OCI-LY1 (cell line): ENCODE data around the gene MAP7D1.

Experiments
- H2AFZ ChIP-seq: fragments of 200-600 bp; sonication (generic), shearing (Covaris generic); 2 replicates; pipeline ENCODE4 v1.6.0; 2014; ENCODE audit warnings: antibody characterized with exemption, mild to moderate bottlenecking, low read length
- H3F3A ChIP-seq: fragments of 200-600 bp; sonication (generic), shearing (Covaris generic); 2 replicates; pipeline ENCODE4 v1.6.0; 2014; ENCODE audit warnings: mild to moderate bottlenecking, antibody characterized with exemption, low read length, moderate library complexity; ENCODE audit not compliant: insufficient read depth
- H3K27ac ChIP-seq: fragments of 200-600 bp; sonication (generic); 2 replicates; pipeline ENCODE4 v1.5.1; 2014; ENCODE audit warnings: low read length, mixed run types, mild to moderate bottlenecking, low read depth; ENCODE audit not compliant: poor library complexity, severe bottlenecking
- H3K27me3 ChIP-seq: fragments of 200-600 bp; sonication (generic); 2 replicates; pipeline ENCODE4 v1.6.0; 2014; ENCODE audit warnings: antibody characterized with exemption, mild to moderate bottlenecking, low read length, moderate library complexity; ENCODE audit not compliant: insufficient read depth
- H3K36me3 ChIP-seq: fragments of 200-600 bp; sonication (generic); 2 replicates; pipeline ENCODE4 v1.6.1; 2014; ENCODE audit warnings: mild to moderate bottlenecking, antibody characterized with exemption, low read length, moderate library complexity, mixed read lengths; ENCODE audit not compliant: insufficient read depth
- H3K4me1 ChIP-seq: fragments of 200-600 bp; sonication (generic); 2 replicates; pipeline ENCODE4 v1.5.1; 2014; ENCODE audit warnings: mild to moderate bottlenecking, low read length, moderate library complexity; ENCODE audit not compliant: insufficient read depth, severe bottlenecking
- H3K4me2 ChIP-seq: fragments of 200-600 bp; sonication (generic), shearing (Covaris generic); 2 replicates; pipeline ENCODE4 v1.6.1; 2014; ENCODE audit warnings: low read length
- H3K4me3 ChIP-seq: fragments of 200-600 bp; sonication (generic); 2 replicates; pipeline ENCODE4 v1.5.1; 2014; ENCODE audit warnings: low read length, low read depth, mild to moderate bottlenecking, mixed read lengths; ENCODE audit not compliant: poor library complexity, severe bottlenecking
- H3K79me2 ChIP-seq: fragments of 200-600 bp; shearing (Covaris generic); 2 replicates; pipeline ENCODE4 v1.6.1; 2016; ENCODE audit warnings: mixed run types, low read length, mixed read lengths; ENCODE audit not compliant: insufficient read depth
- H3K9ac ChIP-seq: fragments of 200-600 bp; sonication (generic), shearing (Covaris generic); 2 replicates; pipeline ENCODE4 v1.6.1; 2014; ENCODE audit warnings: mild to moderate bottlenecking, low read length, mixed read lengths
- H3K9me2 ChIP-seq: fragments of 200-600 bp; sonication (generic), shearing (Covaris generic); 2 replicates; pipeline ENCODE4 v1.6.1; 2014; ENCODE audit warnings: low read depth, mild to moderate bottlenecking, low read length, mixed read lengths
- H3K9me3 ChIP-seq: fragments of 200-600 bp; shearing (Covaris generic); 2 replicates; pipeline ENCODE4 v1.6.1; 2014; ENCODE audit warnings: low read length, mixed read lengths
- H4K20me1 ChIP-seq: fragments of 200-600 bp; sonication (generic), shearing (Covaris generic); 2 replicates; pipeline ENCODE4 v1.6.0; 2016; ENCODE audit warnings: mild to moderate bottlenecking, low read length; ENCODE audit not compliant: insufficient read depth
- CTCF ChIP-seq: fragments of 200-600 bp; sonication (generic), shearing (Covaris generic); IDR thresholded peaks from 2 replicates; pipeline ENCODE4 v1.5.1; 2017; ENCODE audit warnings: mild to moderate bottlenecking, antibody characterized with exemption, low read length, moderate library complexity, mixed read lengths
- EZH2 ChIP-seq: fragments of 200-600 bp; sonication (generic), shearing (Covaris generic); IDR thresholded peaks from 2 replicates; pipeline ENCODE4 v1.8.0; 2017; ENCODE audit warnings: borderline replicate concordance, mixed run types, mild to moderate bottlenecking, antibody characterized with exemption, low read length, moderate library complexity, mixed read lengths

Gene MAP7D1

GRCh38 chr1:36168514-36168913, 12.6 kb downstream of the MAP7D1 start:
- no peak overlapping the region for H3K27ac ChIP-seq
- H2AFZ ChIP-seq, result no peak overlapping the region
- H3K4me3 ChIP-seq, result no peak overlapping the region
- no peaks in the 10 kb centered on the region for H3K9me2 ChIP-seq
- H3K36me3 ChIP-seq, result peaks cover 42% of the 10 kb centered on the region
- no peaks in the 10 kb centered on the region for H3F3A ChIP-seq
- H3K9ac ChIP-seq, result no peak overlapping the region
- TF ChIP-seq EZH2 (no peak), CTCF (no peak)
- H3K27me3 ChIP-seq, result no peaks in the 10 kb centered on the region
- H3K79me2 ChIP-seq, result peaks cover 5% of the 10 kb centered on the region
- no peaks in the 10 kb centered on the region for H4K20me1 ChIP-seq
- H3K4me1 ChIP-seq, result peaks cover 39% of the 10 kb centered on the region
- H3K4me2 ChIP-seq, result no peak overlapping the region
- H3K9me3 ChIP-seq, result no peaks in the 10 kb centered on the region

DNA sequence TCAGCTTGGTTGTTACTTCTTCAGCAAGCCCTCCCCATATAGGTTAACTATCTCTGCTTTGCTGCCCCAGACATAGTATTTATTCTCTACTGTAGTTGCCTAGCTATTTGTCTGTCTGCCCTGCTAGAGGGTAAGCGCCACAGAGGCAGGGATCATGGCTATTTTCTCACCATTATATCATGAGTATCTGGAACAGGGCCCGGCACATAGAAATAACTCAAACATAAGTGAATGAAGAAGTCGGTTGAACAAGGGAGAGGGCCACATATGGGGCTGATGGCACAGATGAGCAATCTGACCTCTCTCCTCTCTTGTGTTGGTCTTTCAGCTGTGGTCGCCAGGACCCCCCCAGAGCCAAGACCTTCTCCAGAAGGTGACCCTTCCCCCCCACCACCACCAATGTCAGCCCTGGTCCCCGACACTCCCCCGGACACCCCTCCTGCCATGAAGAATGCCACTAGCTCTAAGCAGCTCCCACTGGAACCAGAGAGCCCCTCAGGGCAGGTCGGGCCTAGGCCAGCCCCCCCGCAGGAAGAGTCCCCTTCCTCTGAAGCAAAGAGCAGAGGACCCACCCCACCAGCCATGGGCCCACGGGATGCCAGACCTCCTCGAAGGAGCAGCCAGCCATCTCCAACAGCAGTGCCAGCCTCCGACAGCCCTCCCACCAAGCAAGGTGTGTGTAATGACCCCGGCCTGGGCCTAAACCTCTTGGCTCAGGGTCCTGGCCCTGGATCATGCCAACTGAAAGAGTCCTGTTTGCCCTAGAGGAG, 14.9 kb downstream of the MAP7D1 start:
- no peaks in the 10 kb centered on the region for H3K9me2 ChIP-seq
- TF ChIP-seq CTCF, result no peak
- TF ChIP-seq EZH2, result no peak
- H3F3A ChIP-seq, result no peaks in the 10 kb centered on the region
- H3K79me2 ChIP-seq, result no peaks in the 10 kb centered on the region
- H3K4me3 ChIP-seq, result no peak overlapping the region
- peaks cover 43% of the 10 kb centered on the region for H3K4me1 ChIP-seq
- H2AFZ ChIP-seq, result no peak overlapping the region
- no peak overlapping the region for H3K27ac ChIP-seq
- H3K9me3 ChIP-seq, result no peaks in the 10 kb centered on the region
- no peaks in the 10 kb centered on the region for H3K27me3 ChIP-seq
- H4K20me1 ChIP-seq, result no peaks in the 10 kb centered on the region
- no peak overlapping the region for H3K9ac ChIP-seq
- H3K4me2 ChIP-seq, result no peak overlapping the region
- H3K36me3 ChIP-seq, result peaks cover 57% of the 10 kb centered on the region

- no peaks in the 10 kb centered on the region for H3K27me3 ChIP-seq
- H3F3A ChIP-seq, result no peaks in the 10 kb centered on the region
- no peak overlapping the region for H3K4me2 ChIP-seq
- no peaks in the 10 kb centered on the region for H3K9me2 ChIP-seq
- H3K36me3 ChIP-seq, result peaks cover 67% of the 10 kb centered on the region
- H3K4me3 ChIP-seq, result no peak overlapping the region
- H4K20me1 ChIP-seq, result no peaks in the 10 kb centered on the region
- no peak for TF ChIP-seq CTCF
- no peak for TF ChIP-seq EZH2
- no peak overlapping the region for H3K27ac ChIP-seq
- H3K4me1 ChIP-seq, result peaks cover 31% of the 10 kb centered on the region
- H3K79me2 ChIP-seq, result no peaks in the 10 kb centered on the region
- H3K9ac ChIP-seq, result no peak overlapping the region
- H2AFZ ChIP-seq, result no peak overlapping the region
- H3K9me3 ChIP-seq, result no peaks in the 10 kb centered on the region
Measured at GRCh38 chr1:36172017-36172747, 16.2 kb downstream of the MAP7D1 start.
